Esophagus squamous epithelium (tissue), 4 donors: ENCODE data around the gene CTAG1B.

Experiments
- POLR2A ChIP-seq, 4 donors: fragments of 450-650 bp; IDR thresholded peaks; one replicate each; pipeline ENCODE4 v1.6.1; 2017; ENCODE audit warnings: antibody characterized with exemption in 4 of 4, mild to moderate bottlenecking in 4 of 4, moderate library complexity in 3 of 4
- TF ChIP-seq, protein P1 (sequence below), 6 experiments: fragments of 450-650 bp in 4 of 6; fragments of 200-600 bp in 2 of 6; sonication (generic) in 2 of 6; IDR thresholded peaks; one replicate each; pipeline ENCODE4 v1.5.1; 2016 to 2019; ENCODE audit warnings: antibody characterized with exemption in 6 of 6, mild to moderate bottlenecking in 4 of 6, moderate library complexity in 4 of 6

GRCh38 chrX:154600759-154601374 is 18.2 kb downstream of the CTAG1B start:
- TF ChIP-seq, protein P1, sequence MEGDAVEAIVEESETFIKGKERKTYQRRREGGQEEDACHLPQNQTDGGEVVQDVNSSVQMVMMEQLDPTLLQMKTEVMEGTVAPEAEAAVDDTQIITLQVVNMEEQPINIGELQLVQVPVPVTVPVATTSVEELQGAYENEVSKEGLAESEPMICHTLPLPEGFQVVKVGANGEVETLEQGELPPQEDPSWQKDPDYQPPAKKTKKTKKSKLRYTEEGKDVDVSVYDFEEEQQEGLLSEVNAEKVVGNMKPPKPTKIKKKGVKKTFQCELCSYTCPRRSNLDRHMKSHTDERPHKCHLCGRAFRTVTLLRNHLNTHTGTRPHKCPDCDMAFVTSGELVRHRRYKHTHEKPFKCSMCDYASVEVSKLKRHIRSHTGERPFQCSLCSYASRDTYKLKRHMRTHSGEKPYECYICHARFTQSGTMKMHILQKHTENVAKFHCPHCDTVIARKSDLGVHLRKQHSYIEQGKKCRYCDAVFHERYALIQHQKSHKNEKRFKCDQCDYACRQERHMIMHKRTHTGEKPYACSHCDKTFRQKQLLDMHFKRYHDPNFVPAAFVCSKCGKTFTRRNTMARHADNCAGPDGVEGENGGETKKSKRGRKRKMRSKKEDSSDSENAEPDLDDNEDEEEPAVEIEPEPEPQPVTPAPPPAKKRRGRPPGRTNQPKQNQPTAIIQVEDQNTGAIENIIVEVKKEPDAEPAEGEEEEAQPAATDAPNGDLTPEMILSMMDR (IDR thresholded peaks at IDR 0.05) = no peak
- TF ChIP-seq POLR2A (IDR thresholded peaks at IDR 0.05) = no peak
